MM.1S (cell line): Measurements from ENCODE around the gene TMTC1.

Experiments used
- DNase-seq: peaks from one replicate; pipeline ENCODE4 v3.0.0-alpha.2; 2015
- H2AFZ ChIP-seq: fragments of 300-600 bp; sonication (generic); 2 replicates; pipeline ENCODE4 v1.6.0; 2016; ENCODE audit warnings: antibody characterized with exemption, low read length
- H3F3A ChIP-seq: fragments of 300-600 bp; sonication (generic); 2 replicates; pipeline ENCODE4 v1.6.1; 2016; ENCODE audit warnings: mild to moderate bottlenecking, antibody characterized with exemption, low read length, moderate library complexity, mixed read lengths; ENCODE audit not compliant: insufficient read depth
- H3K27ac ChIP-seq: fragments of 300-600 bp; sonication (generic); 2 replicates; pipeline ENCODE4 v1.5.1; 2016; ENCODE audit warnings: mild to moderate bottlenecking, low read length
- H3K27me3 ChIP-seq: fragments of 300-600 bp; sonication (generic); replicated peaks from 2 replicates; pipeline ENCODE4 v1.6.0; 2016; ENCODE audit warnings: low read length; ENCODE audit not compliant: insufficient read depth
- H3K36me3 ChIP-seq: fragments of 300-600 bp; sonication (generic); replicated peaks from 2 replicates; pipeline ENCODE4 v1.6.1; 2016; ENCODE audit warnings: mild to moderate bottlenecking, low read length, mixed read lengths; ENCODE audit not compliant: insufficient read depth
- H3K4me1 ChIP-seq: fragments of 300-600 bp; sonication (generic); 2 replicates; pipeline ENCODE4 v1.6.1; 2016; ENCODE audit warnings: low read length, mixed read lengths
- H3K4me2 ChIP-seq: fragments of 300-600 bp; sonication (generic); 2 replicates; pipeline ENCODE4 v1.6.0; 2016; ENCODE audit warnings: low read depth, low read length
- H3K4me3 ChIP-seq: fragments of 300-600 bp; sonication (generic); 2 replicates; pipeline ENCODE4 v1.5.1; 2016; ENCODE audit warnings: low read length, mixed read lengths
- H3K79me2 ChIP-seq: fragments of 300-600 bp; sonication (generic); 2 replicates; pipeline ENCODE4 v1.6.1; 2016; ENCODE audit warnings: mixed run types, low read length, mixed read lengths
- H3K9ac ChIP-seq: fragments of 300-600 bp; sonication (generic); 2 replicates; pipeline ENCODE4 v1.6.1; 2016; ENCODE audit warnings: low read length, mixed read lengths
- H3K9me2 ChIP-seq: fragments of 300-600 bp; sonication (generic); replicated peaks from 2 replicates; pipeline ENCODE4 v1.6.1; 2016; ENCODE audit warnings: mild to moderate bottlenecking, low read length, mixed read lengths; ENCODE audit not compliant: insufficient read depth
- H3K9me3 ChIP-seq: fragments of 300-600 bp; sonication (generic); replicated peaks from 2 replicates; pipeline ENCODE4 v1.6.1; 2016; ENCODE audit warnings: mild to moderate bottlenecking, low read length, mixed read lengths; ENCODE audit not compliant: insufficient read depth
- H4K20me1 ChIP-seq: fragments of 300-600 bp; sonication (generic); 2 replicates; pipeline ENCODE4 v1.6.1; 2016; ENCODE audit warnings: mild to moderate bottlenecking, low read length, moderate library complexity, mixed read lengths; ENCODE audit not compliant: insufficient read depth
- CTCF ChIP-seq: fragments of 300-600 bp; sonication (generic); IDR thresholded peaks from 2 replicates; pipeline ENCODE4 v1.5.1; 2016; ENCODE audit warnings: antibody characterized with exemption, low read length, mixed read lengths
- EZH2 ChIP-seq: fragments of 300-600 bp; sonication (generic); optimal IDR thresholded peaks from 2 replicates; pipeline ENCODE3; 2017; ENCODE audit warnings: low read depth, mild to moderate bottlenecking, antibody characterized with exemption, low read length, mixed read lengths
- EZH2phosphoT487 ChIP-seq: fragments of 300-600 bp; sonication (generic); IDR thresholded peaks from 2 replicates; pipeline ENCODE4 v1.6.1; 2018; ENCODE audit warnings: antibody characterized with exemption, low read length

TMTC1 gene

DNA sequence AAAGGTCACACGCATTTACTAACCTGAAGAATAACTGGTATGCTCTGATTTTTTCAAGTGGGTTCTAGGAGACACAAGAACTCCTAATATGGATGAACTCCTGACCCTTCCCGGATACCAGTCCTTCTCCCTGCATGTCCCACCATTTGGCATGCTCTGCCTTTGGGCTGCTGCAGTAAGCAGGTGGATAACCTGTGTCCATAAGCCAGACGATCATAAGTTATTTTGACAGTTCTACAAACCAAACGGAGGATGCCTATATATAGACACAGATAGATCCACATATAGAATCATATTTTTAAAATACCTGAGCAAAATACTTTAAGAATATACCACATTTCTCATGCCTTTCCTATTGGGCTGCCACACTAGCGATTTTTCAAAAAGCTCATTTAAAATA is 49.4 kb downstream of the TMTC1 start:
- H3K27ac ChIP-seq: no peak overlapping the region
- no peak for TF ChIP-seq EZH2
- TF ChIP-seq EZH2phosphoT487: no peak
- TF ChIP-seq CTCF: no peak
- no peak overlapping the region for H3K4me3 ChIP-seq
- H3K9me3 ChIP-seq: no peaks in the 10 kb centered on the region
- H3K27me3 ChIP-seq: no peaks in the 10 kb centered on the region
- H3K9ac ChIP-seq: no peak overlapping the region
- H3K9me2 ChIP-seq: no peaks in the 10 kb centered on the region
- no peak for DNase-seq
- no peaks in the 10 kb centered on the region for H3K79me2 ChIP-seq
- no peak overlapping the region for H3K4me2 ChIP-seq
- no peaks in the 10 kb centered on the region for H3K4me1 ChIP-seq
- H2AFZ ChIP-seq: no peak overlapping the region
- H4K20me1 ChIP-seq: no peaks in the 10 kb centered on the region
- H3F3A ChIP-seq: no peaks in the 10 kb centered on the region
- H3K36me3 ChIP-seq: no peaks in the 10 kb centered on the region

DNA sequence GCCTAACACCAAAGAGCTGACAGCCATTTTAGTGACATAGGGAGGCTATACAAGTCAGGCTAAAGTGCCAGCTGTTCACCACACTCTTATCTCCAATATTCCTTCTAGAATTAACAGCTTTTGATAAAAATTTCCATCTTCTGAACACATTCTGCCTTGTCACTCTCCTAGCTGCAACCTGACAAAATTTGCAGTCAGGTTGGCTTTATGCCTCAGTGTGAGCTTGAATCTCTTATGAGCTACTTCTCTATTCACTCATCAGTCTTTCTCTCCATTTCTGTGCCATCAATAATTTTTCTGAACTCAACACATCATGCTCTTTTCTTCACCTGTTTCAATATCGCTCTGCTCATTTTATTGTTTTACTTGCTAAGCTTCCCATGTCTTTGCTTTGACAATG is 50.2 kb downstream of the TMTC1 start:
- Histone ChIP-seq H3K4me3 (no peak overlapping the region), H4K20me1 (no peaks in the 10 kb centered on the region), H3K9me2 (no peaks in the 10 kb centered on the region), H3K9me3 (no peaks in the 10 kb centered on the region), H3K4me1 (no peaks in the 10 kb centered on the region), H2AFZ (no peak overlapping the region), H3F3A (no peaks in the 10 kb centered on the region), H3K27me3 (no peaks in the 10 kb centered on the region), H3K27ac (no peak overlapping the region), H3K4me2 (no peak overlapping the region), H3K79me2 (no peaks in the 10 kb centered on the region), H3K9ac (no peak overlapping the region), H3K36me3 (no peaks in the 10 kb centered on the region)
- DNase-seq: no peak
- TF ChIP-seq EZH2phosphoT487: no peak
- no peak for TF ChIP-seq CTCF
- no peak for TF ChIP-seq EZH2

- Histone ChIP-seq H3K4me1 (no peaks in the 10 kb centered on the region), H3K4me3 (no peak overlapping the region), H3K9me3 (no peaks in the 10 kb centered on the region), H4K20me1 (no peaks in the 10 kb centered on the region), H3K36me3 (no peaks in the 10 kb centered on the region), H3F3A (no peaks in the 10 kb centered on the region), H3K79me2 (no peaks in the 10 kb centered on the region), H3K9me2 (no peaks in the 10 kb centered on the region), H3K9ac (no peak overlapping the region), H3K27ac (no peak overlapping the region), H3K27me3 (no peaks in the 10 kb centered on the region), H3K4me2 (no peak overlapping the region), H2AFZ (no peak overlapping the region)
- no peak for TF ChIP-seq EZH2phosphoT487
- TF ChIP-seq EZH2: no peak
- no peak for DNase-seq
Observed at GRCh38 chr12:29733060-29733459, 50.7 kb downstream of the TMTC1 start.

- H3K9me3 ChIP-seq: no peaks in the 10 kb centered on the region
- no peaks in the 10 kb centered on the region for H4K20me1 ChIP-seq
- no peaks in the 10 kb centered on the region for H3K4me1 ChIP-seq
- no peaks in the 10 kb centered on the region for H3K36me3 ChIP-seq
- no peak overlapping the region for H3K9ac ChIP-seq
- no peaks in the 10 kb centered on the region for H3K27me3 ChIP-seq
- H3F3A ChIP-seq: no peaks in the 10 kb centered on the region
- no peak overlapping the region for H2AFZ ChIP-seq
- H3K4me2 ChIP-seq: no peak overlapping the region
- DNase-seq: no peak
- no peak overlapping the region for H3K4me3 ChIP-seq
- H3K79me2 ChIP-seq: no peaks in the 10 kb centered on the region
- H3K9me2 ChIP-seq: no peaks in the 10 kb centered on the region
- no peak overlapping the region for H3K27ac ChIP-seq
- TF ChIP-seq EZH2phosphoT487 (no peak), EZH2 (no peak), CTCF (no peak)
Observed at GRCh38 chr12:29732593-29732992, 51.1 kb downstream of the TMTC1 start.
